ENCODE measurements around the gene ATG16L1. TPM values are rescaled to one million over a fixed set of nuclear protein-coding genes. Genes with fewer than 3 reads are reported as not detected.

ATG16L1 gene
- total RNA-seq, 4 donors from 2014 or later, result 38.6 to 77.2 (median 49.4) TPM

GRCh38 chr2:233323851-233324250 lies 72.4 kb downstream of the ATG16L1 start:
- no peak overlapping the region for H3K27ac ChIP-seq
- 95% methylated on average over 8 of the region's 8 CpGs for WGBS
- peaks cover 14% of the 10 kb centered on the region for H3K27me3 ChIP-seq
- no peaks in the 10 kb centered on the region for H3K36me3 ChIP-seq
- H3K4me1 ChIP-seq, result no peaks in the 10 kb centered on the region
- H3K9me3 ChIP-seq, result no peaks in the 10 kb centered on the region
- TF ChIP-seq POLR2AphosphoS5 (IDR thresholded peaks at IDR 0.05) (no peak), POLR2A (IDR thresholded peaks at IDR 0.05) (no peak), CTCF (IDR thresholded peaks at IDR 0.05) (no peak), EP300 (IDR thresholded peaks at IDR 0.05) (no peak)
- DNase-seq (ENCODE audit: low spot score in 2 of 2), result no peak
- no peak overlapping the region for H3K4me3 ChIP-seq

- H3K27ac ChIP-seq, result no peak overlapping the region
- TF ChIP-seq EP300 (IDR thresholded peaks at IDR 0.05) (no peak), POLR2AphosphoS5 (IDR thresholded peaks at IDR 0.05) (no peak), POLR2A (IDR thresholded peaks at IDR 0.05) (no peak), CTCF (IDR thresholded peaks at IDR 0.05) (no peak)
- H3K27me3 ChIP-seq, result peaks cover 5% of the 10 kb centered on the region
- no peaks in the 10 kb centered on the region for H3K36me3 ChIP-seq
- DNase-seq (ENCODE audit: low spot score in 2 of 2), result no peak
- H3K4me3 ChIP-seq, result no peak overlapping the region
- no peaks in the 10 kb centered on the region for H3K4me1 ChIP-seq
- 78% methylated on average over 4 of the region's 4 CpGs for WGBS
- no peaks in the 10 kb centered on the region for H3K9me3 ChIP-seq
These were observed 73.8 kb downstream of the ATG16L1 start for GRCh38 chr2:233325256-233325655.

GRCh38 chr2:233325814-233326213 lies 74.3 kb downstream of the ATG16L1 start:
- no peak overlapping the region for H3K27ac ChIP-seq
- no peaks in the 10 kb centered on the region for H3K9me3 ChIP-seq
- WGBS, result 69% methylated on average over 10 of the region's 10 CpGs
- H3K4me1 ChIP-seq, result no peaks in the 10 kb centered on the region
- H3K4me3 ChIP-seq, result no peak overlapping the region
- no peaks in the 10 kb centered on the region for H3K36me3 ChIP-seq
- no peak for DNase-seq (ENCODE audit: low spot score in 2 of 2)
- H3K27me3 ChIP-seq, result no peaks in the 10 kb centered on the region
- TF ChIP-seq POLR2AphosphoS5 (IDR thresholded peaks at IDR 0.05) (no peak), CTCF (IDR thresholded peaks at IDR 0.05) (no peak), POLR2A (IDR thresholded peaks at IDR 0.05) (no peak), EP300 (IDR thresholded peaks at IDR 0.05) (no peak)

GRCh38 chr2:233326500-233326899 lies 75.0 kb downstream of the ATG16L1 start:
- WGBS, result 85% methylated on average over 8 of the region's 8 CpGs
- DNase-seq (ENCODE audit: low spot score in 2 of 2), result no peak
- TF ChIP-seq EP300 (IDR thresholded peaks at IDR 0.05) (no peak), POLR2AphosphoS5 (IDR thresholded peaks at IDR 0.05) (no peak), POLR2A (IDR thresholded peaks at IDR 0.05) (no peak), CTCF (IDR thresholded peaks at IDR 0.05) (no peak)
- Histone ChIP-seq H3K36me3 (no peaks in the 10 kb centered on the region), H3K9me3 (no peaks in the 10 kb centered on the region), H3K4me3 (no peak overlapping the region), H3K4me1 (no peaks in the 10 kb centered on the region), H3K27me3 (no peaks in the 10 kb centered on the region), H3K27ac (no peak overlapping the region)

GRCh38 chr2:233328922-233329321 lies 77.4 kb downstream of the ATG16L1 start:
- Histone ChIP-seq H3K9me3 (no peaks in the 10 kb centered on the region), H3K36me3 (no peaks in the 10 kb centered on the region), H3K27ac (no peak overlapping the region), H3K4me3 (no peak overlapping the region), H3K27me3 (no peaks in the 10 kb centered on the region), H3K4me1 (no peaks in the 10 kb centered on the region)
- TF ChIP-seq POLR2AphosphoS5 (IDR thresholded peaks at IDR 0.05) (no peak), POLR2A (IDR thresholded peaks at IDR 0.05) (no peak), CTCF (IDR thresholded peaks at IDR 0.05) (no peak), EP300 (IDR thresholded peaks at IDR 0.05) (no peak)
- no peak for DNase-seq (ENCODE audit: low spot score in 2 of 2)
- whole genome bisulfite sequencing, result 68% methylated on average over 4 of the region's 4 CpGs
